CD4-positive, alpha-beta T cell treated with Interferon alpha-2 for 1 hour (primary cell): ENCODE data around the gene TADA2B.

Experiments used
- DNase-seq, 2 donors: peaks; one replicate each; pipeline ENCODE4 v3.0.0-alpha.2; 2020 to 2022

TADA2B gene

GRCh38 chr4:7041801-7042502 lies 1.2 kb upstream of the TADA2B start:
- DNase-seq: no peak

GRCh38 chr4:7042503-7043283 lies 479 bp upstream of the TADA2B start:
- peak; percentile 96 for DNase-seq

- no peak for DNase-seq
These were observed 1.2 kb downstream of the TADA2B start for GRCh38 chr4:7044137-7044930.

- DNase-seq: no peak
These were observed 2.4 kb downstream of the TADA2B start for GRCh38 chr4:7045553-7045952.

GRCh38 chr4:7045961-7046921 lies 3.1 kb downstream of the TADA2B start:
- DNase-seq: no peak

- no peak for DNase-seq
These were observed 3.8 kb downstream of the TADA2B start for GRCh38 chr4:7046971-7047370.

GRCh38 chr4:7048642-7049041 lies 5.5 kb downstream of the TADA2B start:
- DNase-seq: no peak

- DNase-seq: no peak
These were observed 6.1 kb downstream of the TADA2B start for GRCh38 chr4:7049295-7049694.

- DNase-seq: no peak
These were observed 6.6 kb downstream of the TADA2B start for GRCh38 chr4:7049739-7050138.

GRCh38 chr4:7050481-7051143 lies 7.4 kb downstream of the TADA2B start:
- DNase-seq: no peak

GRCh38 chr4:7051144-7051495 lies 7.9 kb downstream of the TADA2B start:
- no peak for DNase-seq

GRCh38 chr4:7051905-7052304 lies 8.7 kb downstream of the TADA2B start:
- no peak for DNase-seq

- no peak for DNase-seq
These were observed 9.1 kb downstream of the TADA2B start for GRCh38 chr4:7052313-7052712.

GRCh38 chr4:7052923-7053715 lies 9.9 kb downstream of the TADA2B start:
- DNase-seq: peak; percentile 11 to 47

GRCh38 chr4:7054106-7054880 lies 11.1 kb downstream of the TADA2B start:
- DNase-seq: no peak

- no peak for DNase-seq
These were observed 12.2 kb downstream of the TADA2B start for GRCh38 chr4:7055111-7055989.

GRCh38 chr4:7055990-7056325 lies 12.8 kb downstream of the TADA2B start:
- no peak for DNase-seq

GRCh38 chr4:7058792-7059191 lies 15.6 kb downstream of the TADA2B start:
- DNase-seq: no peak

GRCh38 chr4:7059662-7060061 lies 16.5 kb downstream of the TADA2B start:
- DNase-seq: no peak
